Stomach (tissue), 4 donors: ENCODE results near the gene STYXL1.

ENCODE experiments used
- POLR2A ChIP-seq, 4 donors: fragments of 450-650 bp; IDR thresholded peaks; one replicate each; pipeline ENCODE4 v1.6.1; 2016; ENCODE audit warnings: antibody characterized with exemption in 4 of 4, control low read depth in 2 of 4, mild to moderate bottlenecking in 1 of 4, moderate library complexity in 1 of 4
- TF ChIP-seq, protein P1 (sequence below), 7 experiments: fragments of 450-650 bp in 4 of 7; fragments of 200-600 bp in 3 of 7; sonication (generic) in 3 of 7; IDR thresholded peaks; one replicate each; pipeline ENCODE4 v1.5.1; 2016 to 2019; ENCODE audit warnings: antibody characterized with exemption in 7 of 7, control low read depth in 2 of 7, mild to moderate bottlenecking in 1 of 7

GRCh38 chr7:75966190-75966961 lies 81.4 kb downstream of the STYXL1 start:
- TF ChIP-seq, protein P1, sequence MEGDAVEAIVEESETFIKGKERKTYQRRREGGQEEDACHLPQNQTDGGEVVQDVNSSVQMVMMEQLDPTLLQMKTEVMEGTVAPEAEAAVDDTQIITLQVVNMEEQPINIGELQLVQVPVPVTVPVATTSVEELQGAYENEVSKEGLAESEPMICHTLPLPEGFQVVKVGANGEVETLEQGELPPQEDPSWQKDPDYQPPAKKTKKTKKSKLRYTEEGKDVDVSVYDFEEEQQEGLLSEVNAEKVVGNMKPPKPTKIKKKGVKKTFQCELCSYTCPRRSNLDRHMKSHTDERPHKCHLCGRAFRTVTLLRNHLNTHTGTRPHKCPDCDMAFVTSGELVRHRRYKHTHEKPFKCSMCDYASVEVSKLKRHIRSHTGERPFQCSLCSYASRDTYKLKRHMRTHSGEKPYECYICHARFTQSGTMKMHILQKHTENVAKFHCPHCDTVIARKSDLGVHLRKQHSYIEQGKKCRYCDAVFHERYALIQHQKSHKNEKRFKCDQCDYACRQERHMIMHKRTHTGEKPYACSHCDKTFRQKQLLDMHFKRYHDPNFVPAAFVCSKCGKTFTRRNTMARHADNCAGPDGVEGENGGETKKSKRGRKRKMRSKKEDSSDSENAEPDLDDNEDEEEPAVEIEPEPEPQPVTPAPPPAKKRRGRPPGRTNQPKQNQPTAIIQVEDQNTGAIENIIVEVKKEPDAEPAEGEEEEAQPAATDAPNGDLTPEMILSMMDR (IDR thresholded peaks at IDR 0.05): no peak
- TF ChIP-seq POLR2A (IDR thresholded peaks at IDR 0.05): no peak
